Globus pallidus (tissue), 1 donor: ENCODE data around the gene SLC9A1.

Source experiments
- DNase-seq: peaks from one replicate; pipeline ENCODE4 v3.0.0-alpha.2; 2015; ENCODE audit warnings: low spot score

The SLC9A1 gene

DNA sequence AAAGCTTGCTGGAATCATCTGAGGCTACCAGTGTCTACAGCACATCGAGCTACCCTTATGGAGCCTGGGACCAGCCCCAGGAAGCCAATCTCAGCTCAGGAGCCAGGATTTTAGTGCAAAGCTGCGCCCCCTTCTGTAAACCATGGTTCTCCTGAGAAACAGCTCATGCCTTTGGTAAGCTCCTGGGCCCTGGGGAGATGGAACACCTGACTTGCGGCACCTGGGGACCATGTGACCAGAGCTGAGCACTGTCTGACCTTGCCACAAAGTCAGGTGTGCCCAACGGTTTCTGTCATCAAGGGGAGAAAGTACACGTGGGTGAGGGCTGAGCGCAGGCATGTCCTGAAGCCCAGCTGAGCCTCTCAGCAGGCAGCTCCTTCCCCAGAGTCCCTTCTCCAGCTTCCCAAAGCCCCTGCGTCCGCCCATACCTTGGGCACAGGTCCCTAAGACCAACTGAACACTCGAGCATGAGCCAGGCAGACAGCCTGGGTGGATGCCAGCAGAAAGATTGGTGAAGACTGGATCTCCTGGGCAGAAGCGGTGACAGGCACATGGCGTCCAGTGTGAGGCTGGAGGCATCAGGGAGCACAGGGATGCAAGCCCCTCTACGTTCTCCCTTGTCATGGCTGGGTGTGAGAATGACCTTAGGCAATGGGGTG is 84.4 kb downstream of the SLC9A1 start:
- no peak for DNase-seq

DNA sequence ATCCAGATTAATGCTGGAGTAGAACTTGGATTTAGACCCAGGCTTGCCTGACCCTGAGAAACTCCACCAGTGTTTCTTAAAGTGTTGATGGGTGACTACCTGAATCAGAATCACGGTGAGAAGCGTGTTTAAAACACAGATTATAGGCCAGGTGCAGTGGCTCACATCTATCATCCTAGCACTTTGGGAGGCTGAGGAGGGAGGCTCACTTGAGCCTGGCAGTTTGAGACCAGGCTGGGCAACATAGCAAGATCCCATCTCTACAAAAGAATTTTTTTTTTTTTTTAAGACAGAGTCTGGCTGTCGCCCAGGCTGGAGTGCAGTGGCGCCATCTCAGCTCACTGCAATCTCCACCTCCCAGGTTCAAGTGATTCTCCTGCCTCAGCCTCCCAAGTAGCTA is 86.0 kb downstream of the SLC9A1 start:
- DNase-seq: no peak

DNA sequence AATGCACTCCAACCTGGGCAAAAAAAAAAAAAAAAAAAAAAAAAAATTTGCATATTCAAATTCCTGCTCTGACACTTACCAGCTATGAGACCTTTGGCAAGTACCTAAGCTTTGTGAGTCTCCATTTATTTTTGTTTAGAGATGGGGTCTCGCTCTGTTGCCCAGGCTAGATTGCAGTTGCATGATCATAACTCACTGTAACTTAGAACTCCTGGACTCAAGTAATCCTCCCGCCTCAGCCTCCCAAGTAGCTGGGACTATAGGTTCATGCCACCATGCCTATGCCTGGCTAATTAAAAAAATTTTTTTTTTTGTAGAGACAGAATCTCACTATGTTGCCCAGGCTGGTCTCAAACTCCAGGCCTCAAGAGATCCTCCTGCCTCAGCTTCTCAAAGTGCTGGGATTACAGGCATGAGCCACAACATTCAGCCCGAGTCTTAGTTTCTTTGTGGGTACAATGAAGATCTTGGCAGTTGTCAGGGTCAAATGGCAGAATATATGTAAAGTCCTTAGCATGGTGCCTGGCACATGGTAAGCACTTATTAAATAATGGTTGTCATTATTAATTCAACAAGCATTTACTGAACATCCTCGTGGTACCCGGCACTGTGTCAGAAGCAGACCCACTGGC is 88.8 kb downstream of the SLC9A1 start:
- no peak for DNase-seq

DNA sequence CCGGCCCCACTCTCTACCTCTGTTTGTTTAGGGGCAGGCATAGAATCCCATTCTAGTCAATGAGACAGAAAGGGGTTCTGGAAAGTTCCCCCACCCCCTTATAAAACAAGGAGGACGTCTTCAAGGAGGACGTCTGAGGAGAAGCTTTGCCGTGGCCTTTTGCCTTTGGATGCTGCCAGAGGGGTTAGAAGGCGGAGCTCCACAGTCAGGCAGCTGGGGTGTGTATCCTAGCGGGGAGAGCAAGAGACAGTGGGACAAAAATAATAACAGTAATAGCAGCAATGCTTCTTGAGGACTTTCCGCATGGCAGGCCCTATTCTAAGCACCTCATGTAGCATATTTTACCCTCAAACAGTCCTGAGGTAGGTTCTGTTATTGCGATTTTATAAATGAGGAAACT is 94.0 kb downstream of the SLC9A1 start:
- no peak for DNase-seq

DNA sequence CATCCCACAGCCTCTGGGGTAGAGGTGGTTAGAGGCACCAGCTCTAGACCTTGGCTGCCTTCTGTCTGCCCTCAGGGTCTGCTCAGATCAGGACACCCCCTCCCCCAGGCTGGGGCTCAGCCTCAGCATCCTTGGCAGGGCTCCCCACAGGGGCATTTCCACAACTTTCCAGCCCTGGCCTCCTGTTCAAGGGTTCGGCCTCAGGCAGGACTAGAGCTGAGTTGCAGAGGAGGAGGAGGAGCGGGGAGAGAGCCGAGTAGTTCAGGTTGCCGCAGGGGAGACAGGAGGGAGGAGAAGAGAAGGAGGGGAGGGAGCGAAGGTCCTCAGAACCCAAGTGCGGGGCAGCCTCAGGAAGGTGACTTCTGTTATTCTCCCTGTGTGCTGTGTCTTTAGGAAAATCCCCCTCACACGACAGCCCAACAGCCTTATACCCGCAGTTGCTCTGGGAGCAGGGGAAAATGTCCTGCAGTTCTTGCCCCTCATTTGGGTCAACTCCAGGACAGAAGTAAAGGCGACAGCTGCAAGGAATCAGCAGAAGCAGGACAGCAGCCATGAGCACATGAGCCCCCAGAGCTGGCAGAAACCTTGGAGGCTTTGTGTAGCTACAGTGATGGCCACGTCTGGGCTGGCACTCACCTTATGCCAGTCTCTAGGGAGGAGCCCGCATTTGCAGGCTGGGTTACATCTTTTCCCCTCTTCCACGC is 95.8 kb downstream of the SLC9A1 start:
- no peak for DNase-seq

DNA sequence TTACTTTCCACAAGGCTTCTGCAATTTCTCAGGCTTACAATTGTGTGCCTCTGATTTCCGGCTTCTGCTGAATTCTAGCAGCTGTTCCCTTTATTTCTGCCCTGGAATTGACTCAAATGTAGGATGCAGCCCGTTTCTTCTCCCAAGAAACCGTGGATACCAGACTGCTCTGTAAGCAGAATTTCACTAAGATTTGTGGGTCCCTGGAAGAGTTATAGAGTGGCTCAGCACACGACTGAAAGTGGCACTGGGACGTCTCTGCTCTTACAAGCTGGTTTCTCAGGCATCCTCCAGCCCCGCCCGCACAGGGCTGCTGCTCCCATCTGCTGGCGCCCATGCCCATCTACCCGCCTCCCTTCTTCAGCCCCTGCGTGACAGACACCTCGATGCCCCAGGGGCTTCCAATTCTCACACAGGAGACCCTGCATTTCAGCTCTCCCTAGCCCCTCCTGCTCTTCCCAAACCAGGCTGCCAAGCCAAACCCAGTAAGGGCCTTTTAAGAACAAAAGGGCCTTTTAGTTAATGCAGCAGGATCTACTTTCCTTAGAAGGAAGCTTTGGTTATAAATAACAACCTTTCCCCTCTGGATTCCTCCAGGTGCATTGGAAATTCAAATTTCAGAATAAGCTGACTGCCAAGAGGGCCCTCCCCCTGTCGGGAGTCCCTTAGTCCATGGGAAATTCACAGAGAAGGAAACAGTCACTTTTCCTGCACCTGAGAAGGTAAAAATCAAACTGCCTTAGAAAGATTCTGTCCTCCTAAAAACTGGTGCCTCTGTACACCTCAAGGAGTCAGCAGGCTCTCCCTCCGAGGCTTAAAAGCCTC is 96.9 kb downstream of the SLC9A1 start:
- no peak for DNase-seq

DNA sequence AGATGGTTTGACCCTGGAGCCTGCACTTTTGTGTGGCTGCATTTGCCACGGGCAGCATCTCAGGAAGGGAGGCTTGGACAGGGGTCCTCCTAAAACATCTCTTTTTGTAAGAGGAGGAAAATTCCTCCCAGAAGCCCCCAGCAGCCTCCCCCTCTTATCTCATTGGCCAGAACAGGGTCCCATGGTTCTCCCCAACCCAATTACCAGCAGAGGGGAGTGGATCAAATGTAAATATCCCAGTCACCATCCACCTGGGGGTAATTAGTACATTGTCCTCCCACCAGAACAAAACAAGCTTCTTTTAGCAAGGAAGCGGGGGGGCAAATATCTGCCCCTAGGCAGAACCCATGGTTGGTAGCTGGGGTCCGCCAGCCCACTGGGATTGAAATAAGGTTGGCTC is 97.5 kb downstream of the SLC9A1 start:
- no peak for DNase-seq

DNA sequence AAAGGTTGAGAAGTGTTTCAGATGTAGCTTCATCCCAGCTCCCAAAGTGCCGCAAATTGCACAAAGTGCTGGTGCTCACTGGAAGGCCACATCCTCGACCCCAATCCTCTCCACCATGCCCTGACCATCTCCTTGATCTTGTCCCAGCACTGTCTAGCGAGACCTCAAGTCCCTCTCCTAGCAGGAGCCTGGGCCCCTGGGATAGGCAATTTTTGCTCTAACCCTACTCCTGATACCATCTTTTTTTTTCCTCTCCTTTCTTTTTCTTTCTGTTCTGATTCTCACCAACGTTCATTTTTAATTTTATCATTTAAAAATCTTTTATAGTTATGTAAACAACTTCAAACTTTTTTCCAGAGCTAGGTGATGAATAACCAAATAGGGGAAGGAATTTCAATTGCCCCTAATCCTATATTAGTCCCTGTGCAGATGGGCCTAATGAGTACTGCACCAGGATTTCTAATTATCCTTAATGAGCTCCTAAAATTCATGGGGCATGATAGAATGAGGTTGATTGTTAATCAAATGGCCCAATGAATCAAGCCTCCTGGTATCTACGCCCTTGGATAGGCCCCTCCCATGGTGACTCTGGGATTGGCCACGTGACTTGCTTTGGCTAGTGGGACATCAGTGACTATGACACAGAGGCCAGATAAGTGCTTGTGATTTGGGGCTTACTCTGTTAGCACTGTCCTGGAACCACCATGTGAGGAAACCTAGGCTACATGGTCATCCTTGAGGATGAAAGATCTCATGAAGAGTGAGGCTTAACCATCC is 100.8 kb downstream of the SLC9A1 start:
- DNase-seq: no peak

DNA sequence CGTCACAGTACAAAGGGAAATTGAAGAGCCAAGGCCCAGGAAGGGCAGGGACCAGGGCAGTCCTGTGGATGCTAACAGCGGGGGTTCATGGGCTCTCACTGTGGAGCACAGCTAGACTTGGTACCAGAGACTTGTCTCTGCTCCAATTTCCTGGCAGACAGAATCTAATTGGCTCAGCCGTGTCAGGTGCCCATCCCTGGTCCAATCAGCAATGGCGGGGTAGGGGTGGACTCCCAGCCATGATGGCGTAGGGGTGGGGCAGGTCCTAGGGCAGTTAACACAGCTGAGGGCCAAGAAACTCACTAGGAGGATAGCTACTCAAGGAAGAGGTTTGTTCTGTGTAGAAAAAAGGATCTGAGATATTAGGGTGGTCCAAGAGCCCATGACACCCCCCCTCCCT is 102.4 kb downstream of the SLC9A1 start:
- DNase-seq: no peak

DNA sequence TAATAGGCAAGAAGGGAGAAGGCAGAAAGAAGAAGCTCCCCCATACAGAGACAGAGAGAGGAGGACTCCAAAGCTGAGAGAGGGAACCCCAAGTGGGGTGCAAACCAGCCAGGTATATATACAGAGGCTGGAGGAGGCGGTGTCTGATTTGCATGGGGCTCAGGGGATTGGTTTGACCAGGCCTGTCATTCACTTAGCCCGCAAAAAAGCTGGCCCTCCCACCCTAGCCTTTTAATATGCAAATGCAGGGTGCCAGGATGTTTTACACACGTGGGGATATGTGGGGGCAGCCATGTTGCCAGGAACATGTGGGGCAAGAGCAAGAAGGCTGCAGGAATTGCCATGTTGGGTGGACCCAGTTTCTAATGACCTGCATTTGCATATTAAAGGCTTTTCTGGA is 105.3 kb downstream of the SLC9A1 start:
- DNase-seq: no peak

DNA sequence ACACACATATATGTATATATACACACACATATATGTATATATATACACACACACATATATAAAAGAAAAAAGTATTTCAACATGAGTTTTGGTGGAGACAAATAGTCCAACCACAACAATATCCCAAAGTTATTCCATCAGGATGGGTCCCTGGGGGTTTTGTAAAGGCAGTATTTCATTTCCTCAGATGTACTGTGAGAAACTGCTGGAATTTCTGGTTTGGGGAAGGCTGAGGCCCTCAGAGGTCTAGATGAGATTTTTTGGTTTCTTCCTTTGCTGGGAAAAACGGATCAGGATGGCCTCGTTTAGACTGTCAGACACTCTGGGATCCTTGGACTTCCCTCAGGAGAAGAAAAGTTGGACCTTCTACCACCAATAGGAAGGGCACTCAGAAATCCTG is 105.8 kb downstream of the SLC9A1 start:
- DNase-seq: no peak
